Stimulated activated CD8-positive, alpha-beta memory T cell treated with anti-CD3 and anti-CD28 coated beads, Interleukin-7, amount 100 ng/mL, for 4 hours (primary cell): Measurements from ENCODE around the gene ANGPTL7.
"Not testable (repeated sequence)": the region's sequence is repeated elsewhere in the genome, so short reads cannot be mapped to it uniquely, and the experiment has no call there.

Experiments
- DNase-seq, 2 donors: peaks; one replicate each; pipeline ENCODE4 v3.0.0-alpha.2; 2020; ENCODE audit warnings: low read depth in 2 of 2

ANGPTL7 gene

GRCh38 chr1:11169202-11169601 is 20.0 kb upstream of the ANGPTL7 start:
- no peak for DNase-seq

GRCh38 chr1:11170102-11170501 is 19.1 kb upstream of the ANGPTL7 start:
- DNase-seq, result no peak

GRCh38 chr1:11174261-11174942 is 14.8 kb upstream of the ANGPTL7 start:
- no peak for DNase-seq

- no peak for DNase-seq
Measured at GRCh38 chr1:11175461-11175860, 13.7 kb upstream of the ANGPTL7 start.

GRCh38 chr1:11176081-11176706 is 13.0 kb upstream of the ANGPTL7 start:
- no peak for DNase-seq

DNA sequence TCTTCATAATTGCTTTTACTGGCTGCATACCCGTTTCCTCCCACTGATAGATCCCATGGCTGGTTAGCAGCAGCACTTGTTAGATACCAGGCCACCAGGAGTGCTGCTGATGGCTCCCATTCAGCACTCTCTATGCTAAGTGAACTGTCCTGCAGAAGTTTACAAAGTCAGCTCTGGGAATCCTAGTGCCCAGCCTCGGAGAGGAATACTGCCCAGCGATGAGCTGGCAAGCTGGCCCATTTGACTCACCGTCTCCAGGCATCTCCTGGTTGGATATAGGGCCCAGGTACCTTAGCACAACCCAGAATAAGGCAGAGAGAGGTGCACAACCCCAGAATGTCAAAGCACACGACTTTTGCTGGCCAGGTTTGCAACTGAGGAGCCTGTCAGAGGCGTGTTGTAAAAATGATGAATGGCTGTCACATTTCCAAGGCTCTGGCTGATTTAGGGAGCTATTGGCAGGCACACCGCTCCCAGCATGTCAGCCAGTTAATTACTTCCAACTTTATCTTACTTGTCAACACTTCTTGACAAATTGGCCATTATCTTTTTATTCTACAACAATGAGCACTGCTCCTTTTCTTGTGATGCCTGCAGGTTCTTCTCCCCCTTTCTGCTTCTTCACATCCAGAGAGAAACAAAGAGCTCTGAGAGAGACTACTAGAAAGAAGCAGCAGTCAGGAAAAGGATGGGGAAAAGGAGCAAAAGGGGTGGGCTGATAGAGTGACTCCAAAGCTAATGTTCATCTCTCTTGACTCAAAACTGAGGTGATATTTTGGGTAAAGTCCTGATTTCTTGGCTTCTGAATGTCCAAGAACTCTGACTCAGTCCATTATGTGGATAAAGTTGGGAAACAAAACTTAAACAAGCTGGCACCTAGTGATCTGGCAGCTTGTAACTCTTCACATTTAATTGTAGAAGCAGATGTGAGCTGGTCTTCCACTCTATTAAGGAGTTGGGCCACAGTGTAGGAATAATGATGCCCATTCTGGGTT is 10.8 kb upstream of the ANGPTL7 start:
- no peak for DNase-seq

GRCh38 chr1:11179125-11179524 is 10.0 kb upstream of the ANGPTL7 start:
- no peak for DNase-seq

DNA sequence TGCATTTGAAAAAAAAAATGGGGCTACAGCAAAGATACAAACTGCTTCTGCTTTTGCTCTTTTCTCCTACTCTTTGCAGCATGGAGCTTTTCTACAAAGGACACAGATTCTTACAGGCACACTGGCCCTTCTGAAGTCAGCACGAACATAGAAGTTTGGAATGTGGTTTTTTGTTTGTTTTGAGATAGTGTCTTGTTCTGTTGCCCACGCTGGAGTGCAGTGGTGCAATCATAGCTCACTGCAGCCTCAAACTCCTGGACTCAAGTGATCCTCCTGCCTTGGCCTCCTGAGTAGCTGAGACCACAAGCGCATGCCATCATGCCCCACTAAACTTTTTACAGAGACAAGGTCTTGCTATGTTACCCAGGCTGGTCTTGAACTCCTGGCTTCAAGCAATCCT is 9.4 kb upstream of the ANGPTL7 start:
- not testable (repeated sequence) for DNase-seq

DNA sequence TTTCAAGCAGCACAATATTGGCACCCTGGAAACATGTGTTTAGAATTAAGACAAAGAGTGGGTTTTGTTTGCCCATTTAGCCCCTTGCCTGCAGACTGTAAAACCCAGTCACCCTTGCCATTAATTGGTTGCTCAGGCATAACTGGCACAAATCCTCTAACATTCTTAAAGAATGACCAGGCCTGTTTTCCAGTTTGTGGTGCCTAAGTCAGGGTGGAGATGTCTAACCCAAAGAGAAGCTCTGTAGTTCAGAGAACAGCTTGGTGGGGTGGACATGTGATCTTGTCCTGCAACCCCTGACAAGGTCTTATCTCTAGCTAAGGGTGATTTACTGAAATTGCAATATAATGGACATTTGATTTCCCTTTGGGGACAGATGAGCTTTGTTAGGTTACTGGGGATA is 8.8 kb upstream of the ANGPTL7 start:
- DNase-seq, result no peak

- no peak for DNase-seq
Measured at GRCh38 chr1:11182884-11183283, 6.3 kb upstream of the ANGPTL7 start.

GRCh38 chr1:11184973-11185372 is 4.2 kb upstream of the ANGPTL7 start:
- no peak for DNase-seq

GRCh38 chr1:11187000-11187399 is 2.2 kb upstream of the ANGPTL7 start:
- DNase-seq, result no peak

GRCh38 chr1:11187494-11187893 is 1.7 kb upstream of the ANGPTL7 start:
- no peak for DNase-seq

DNA sequence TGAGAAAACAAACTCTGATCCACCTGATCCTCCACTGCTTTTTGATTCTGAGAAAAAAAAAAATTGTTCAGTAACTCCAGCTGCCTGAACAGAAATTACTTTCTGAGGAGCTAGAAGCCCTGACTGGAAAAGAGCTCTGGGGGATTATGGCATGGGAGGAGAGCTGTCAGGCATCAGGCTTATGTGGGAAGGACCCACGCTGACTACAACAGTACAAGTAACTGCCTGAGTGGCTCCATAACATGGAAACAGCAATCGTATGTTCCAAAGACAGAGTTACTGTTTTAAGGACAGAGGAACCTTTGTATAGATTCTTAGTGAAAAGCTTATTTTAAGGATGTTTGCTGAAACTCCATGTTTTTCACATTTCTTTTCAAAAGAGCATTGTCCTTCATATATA is 1.2 kb upstream of the ANGPTL7 start:
- no peak for DNase-seq

DNA sequence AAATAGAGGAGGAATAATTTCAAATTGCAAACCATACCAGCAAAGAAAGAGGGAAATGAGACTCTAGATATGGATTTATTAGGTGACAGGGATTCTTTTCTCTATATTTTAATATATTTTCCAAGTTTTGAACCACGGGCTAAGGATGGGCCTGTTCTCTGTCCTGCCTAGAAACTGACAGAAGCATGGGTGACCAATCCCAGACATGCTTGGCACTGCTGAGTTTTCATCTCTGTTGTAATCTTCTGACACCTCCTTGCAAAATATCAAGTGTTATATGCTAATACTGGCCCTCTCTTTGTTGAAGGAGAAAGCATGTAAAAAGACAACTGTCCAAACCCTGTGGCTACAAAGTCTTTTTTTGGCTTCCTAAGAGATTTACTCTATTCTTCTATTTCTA is 774 bp upstream of the ANGPTL7 start:
- DNase-seq, result no peak

GRCh38 chr1:11193376-11193775 is 4.2 kb downstream of the ANGPTL7 start:
- DNase-seq, result no peak

DNA sequence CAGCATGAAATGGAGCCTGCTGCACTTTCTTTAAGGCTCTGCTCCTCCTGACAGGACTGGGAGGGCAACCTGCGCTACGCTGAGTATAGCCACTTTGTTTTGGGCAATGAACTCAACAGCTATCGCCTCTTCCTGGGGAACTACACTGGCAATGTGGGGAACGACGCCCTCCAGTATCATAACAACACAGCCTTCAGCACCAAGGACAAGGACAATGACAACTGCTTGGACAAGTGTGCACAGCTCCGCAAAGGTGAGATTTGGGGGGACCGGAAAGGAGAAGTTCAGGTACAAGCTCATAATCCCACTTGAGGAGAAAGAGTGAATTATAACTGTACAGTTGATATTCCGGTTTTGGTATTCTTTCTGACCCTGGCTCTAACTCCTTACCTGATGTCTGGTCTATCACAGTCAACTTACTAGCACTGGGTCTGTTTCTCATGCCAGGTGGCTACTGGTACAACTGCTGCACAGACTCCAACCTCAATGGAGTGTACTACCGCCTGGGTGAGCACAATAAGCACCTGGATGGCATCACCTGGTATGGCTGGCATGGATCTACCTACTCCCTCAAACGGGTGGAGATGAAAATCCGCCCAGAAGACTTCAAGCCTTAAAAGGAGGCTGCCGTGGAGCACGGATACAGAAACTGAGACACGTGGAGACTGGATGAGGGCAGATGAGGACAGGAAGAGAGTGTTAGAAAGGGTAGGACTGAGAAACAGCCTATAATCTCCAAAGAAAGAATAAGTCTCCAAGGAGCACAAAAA is 5.4 kb downstream of the ANGPTL7 start:
- no peak for DNase-seq

DNA sequence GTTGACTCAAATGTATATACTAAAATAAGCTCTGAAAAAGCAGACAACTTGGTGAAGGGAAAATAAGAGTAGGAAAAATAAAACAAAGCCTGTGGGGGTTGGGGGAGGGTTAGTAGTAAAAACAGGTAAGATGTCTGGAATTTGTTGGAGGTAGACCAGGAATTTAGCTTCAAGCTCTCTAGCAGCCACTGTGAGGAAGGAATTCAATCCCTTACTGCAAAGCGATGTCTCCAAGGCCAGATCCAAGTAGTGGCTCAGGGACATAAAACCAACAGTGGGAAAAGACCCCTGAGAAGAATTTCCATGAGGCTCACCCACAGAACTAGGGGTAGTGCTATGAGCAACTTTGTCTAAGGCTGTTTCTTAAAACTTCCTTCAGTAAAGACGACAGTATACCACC is 7.8 kb downstream of the ANGPTL7 start:
- no peak for DNase-seq

DNA sequence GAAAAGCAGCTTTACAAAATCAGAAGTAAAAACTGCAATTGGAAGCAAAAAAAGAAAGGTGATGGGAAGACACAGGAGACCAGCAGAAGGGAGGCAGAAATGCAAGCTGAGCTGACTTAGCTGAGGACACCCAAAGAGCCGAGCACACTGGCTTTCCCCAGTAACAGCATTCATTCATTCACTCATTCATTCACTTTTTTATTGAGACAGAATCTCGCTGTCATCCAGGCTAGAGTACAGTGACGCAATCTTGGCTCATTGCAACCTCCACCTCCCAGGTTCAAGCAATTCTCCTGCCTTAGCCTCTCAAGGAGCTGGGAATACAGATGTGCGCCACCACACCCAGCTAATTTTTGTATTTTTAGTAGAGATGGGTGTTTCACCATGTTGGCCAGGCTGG is 8.2 kb downstream of the ANGPTL7 start:
- DNase-seq, result no peak

DNA sequence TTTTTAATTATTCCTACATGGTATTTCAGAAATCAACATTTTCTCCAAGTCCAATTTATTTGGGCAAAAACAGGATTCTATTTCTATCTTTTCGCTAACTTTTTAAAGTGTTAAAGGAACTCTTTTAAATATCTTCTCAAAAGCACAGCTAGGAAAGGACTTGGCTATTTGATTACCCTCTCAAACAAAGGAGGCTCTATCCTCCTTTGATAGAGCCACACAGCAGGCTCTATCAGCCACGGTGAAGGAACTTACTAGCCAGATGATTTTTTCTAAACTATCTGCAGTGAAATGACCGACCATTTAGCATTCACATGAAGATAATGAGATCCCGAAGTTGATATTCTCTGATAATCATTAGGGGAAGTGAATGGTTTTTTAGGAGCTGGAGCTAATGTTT is 9.1 kb downstream of the ANGPTL7 start:
- DNase-seq, result no peak

- no peak for DNase-seq
Measured at GRCh38 chr1:11198851-11199594, 9.9 kb downstream of the ANGPTL7 start.
